A549 (cell line): ENCODE results near the gene TMEM220. TPM values are rescaled to one million over a fixed set of nuclear protein-coding genes. Genes with fewer than 3 reads are reported as not detected.

Experiments
- ATAC-seq, 2 experiments: fragments of 200-7000 bp in 1 of 2; fragments of >200 bp in 1 of 2; cut with Nextera tagmentation in 1 of 2; cut with Tn5 transposase in 1 of 2; 3 replicates each; pipeline versions ENCODE4 v1.8.0 to v1.9.1; 2018 to 2020; ENCODE audit warnings: mild to moderate bottlenecking in 1 of 2, moderate library complexity in 1 of 2
- CTCF ChIA-PET: fragments of 300-600 bp; sonication (Branson Sonifier 250); formaldehyde crosslinking; extraction: SDS; loops from one replicate; lab custom pipeline; 2021; ENCODE audit warnings: antibody characterized with exemption, inconsistent platforms; lab: Yijun Ruan, JAX
- POLR2A ChIA-PET: fragments of 350-600 bp; formaldehyde crosslinking; extraction: SDS; loops from one replicate; lab custom pipeline; 2021; ENCODE audit warnings: antibody characterized with exemption, inconsistent platforms; lab: Yijun Ruan, JAX
- DNase-seq, 2 experiments: peaks; one replicate each; pipeline versions ENCODE4 v3.0.0 to v3.0.0-alpha.2; 2011 to 2016; ENCODE audit warnings: low read depth in 1 of 2, low spot score in 1 of 2
- FAIRE-seq: peaks from 2 replicates; lab custom pipeline; 2011; peaks lifted over from hg19 to GRCh38; lab: Jason Lieb, UNC
- H3K27ac ChIP-seq, 2 experiments: fragments of >200 bp; sonication (Bioruptor Twin); formaldehyde crosslinking; 3 replicates each; pipeline ENCODE4 v1.5.1; 2016 to 2017
- H3K4me1 ChIP-seq: fragments of >200 bp; sonication (Bioruptor Twin); formaldehyde crosslinking; 3 replicates; pipeline ENCODE4 v1.6.1; 2016
- H3K4me2 ChIP-seq: fragments of >200 bp; sonication (Bioruptor Twin); formaldehyde crosslinking; 3 replicates; pipeline ENCODE4 v1.6.1; 2016
- H3K4me3 ChIP-seq: fragments of >200 bp; sonication (Bioruptor Twin); formaldehyde crosslinking; 3 replicates; pipeline ENCODE4 v1.5.1; 2016
- H3K9me3 ChIP-seq: fragments of >200 bp; sonication (Bioruptor Twin); formaldehyde crosslinking; 3 replicates; pipeline ENCODE4 v1.6.1; 2016
- BHLHE40 ChIP-seq: IDR thresholded peaks from 2 replicates; pipeline ENCODE4 v1.6.1; 2012; ENCODE audit warnings: low read depth, low read length, inconsistent platforms
- CBX2 ChIP-seq: fragments of 200-600 bp; sonication (generic); IDR thresholded peaks from 2 replicates; pipeline ENCODE4 v1.6.1; 2016; ENCODE audit warnings: low read depth, mild to moderate bottlenecking, borderline replicate concordance
- CHD2 ChIP-seq: fragments of 150-350 bp; IDR thresholded peaks from 2 replicates; pipeline ENCODE4 v1.6.1; 2014; ENCODE audit warnings: low read length; ENCODE audit not compliant: partially characterized antibody
- ESRRA ChIP-seq: fragments of 150-350 bp; IDR thresholded peaks from 2 replicates; pipeline ENCODE4 v1.6.1; 2014; ENCODE audit warnings: mild to moderate bottlenecking, low read length, borderline replicate concordance
- FOSL2 ChIP-seq, 2 experiments: fragments of 450-650 bp in 1 of 2; fragments of >200 bp in 1 of 2; sonication (Bioruptor Twin) in 1 of 2; formaldehyde crosslinking; IDR thresholded peaks; 2 replicates each; pipeline versions ENCODE4 v1.5.0 to v1.6.1; 2016 to 2020; ENCODE audit warnings: mild to moderate bottlenecking in 1 of 2, moderate library complexity in 1 of 2
- HDAC2 ChIP-seq: fragments of 200-600 bp; sonication (generic); IDR thresholded peaks from 2 replicates; pipeline ENCODE4 v1.6.1; 2016
- HOXB5 ChIP-seq: fragments of 250-450 bp; sonication (Bioruptor Pico); IDR thresholded peaks from 2 replicates; pipeline ENCODE4 v1.5.0; 2020; ENCODE audit warnings: mild to moderate bottlenecking, moderate library complexity
- JUN ChIP-seq, 2 experiments: fragments of >200 bp; sonication (Bioruptor Twin); formaldehyde crosslinking; IDR thresholded peaks; 2 replicates in 1 of 2; 3 replicates in 1 of 2; pipeline ENCODE4 v1.6.1; 2016 to 2017
- JUNB ChIP-seq: fragments of >200 bp; sonication (Bioruptor Twin); formaldehyde crosslinking; IDR thresholded peaks from 2 replicates; pipeline ENCODE4 v1.6.1; 2016
- KDM1A ChIP-seq: fragments of 200-600 bp; sonication (generic); IDR thresholded peaks from 2 replicates; pipeline ENCODE4 v1.6.1; 2016; ENCODE audit warnings: low read depth, mild to moderate bottlenecking
- MYC ChIP-seq: IDR thresholded peaks from 2 replicates; pipeline ENCODE4 v1.6.1; 2012; ENCODE audit warnings: mild to moderate bottlenecking, inconsistent platforms, low read length, improper control_type of control experiment, borderline replicate concordance
- NFE2L2 ChIP-seq: fragments of 150-350 bp; conservative IDR thresholded peaks from 2 replicates; pipeline ENCODE4 v1.6.1; 2014; ENCODE audit warnings: low read length
- POLR2AphosphoS2 ChIP-seq: conservative IDR thresholded peaks from 2 replicates; pipeline ENCODE4 v1.6.1; 2012; ENCODE audit warnings: low read length, improper control_type of control experiment, inconsistent platforms
- RARB ChIP-seq: fragments of 250-450 bp; sonication (Bioruptor Pico); IDR thresholded peaks from 2 replicates; pipeline ENCODE4 v1.8.0; 2021; ENCODE audit warnings: mild to moderate bottlenecking, moderate library complexity
- RNF2 ChIP-seq: fragments of 200-600 bp; sonication (generic); IDR thresholded peaks from 2 replicates; pipeline ENCODE4 v1.6.1; 2016; ENCODE audit warnings: low read depth, mild to moderate bottlenecking, antibody characterized with exemption, moderate library complexity, borderline replicate concordance
- SMC3 ChIP-seq: fragments of >200 bp; sonication (Bioruptor Twin); formaldehyde crosslinking; IDR thresholded peaks from 3 replicates; pipeline ENCODE4 v1.6.1; 2018; ENCODE audit warnings: inconsistent platforms
- SREBF2 ChIP-seq: fragments of 450-650 bp; IDR thresholded peaks from 2 replicates; pipeline ENCODE4 v1.6.1; 2014; ENCODE audit warnings: mild to moderate bottlenecking, moderate library complexity
- TP53 ChIP-seq: fragments of 250-450 bp; sonication (Bioruptor Pico); IDR thresholded peaks from 2 replicates; pipeline ENCODE4 v1.5.0; 2021; ENCODE audit warnings: mild to moderate bottlenecking, moderate library complexity
- ZC3H11A ChIP-seq: fragments of 450-650 bp; IDR thresholded peaks from 2 replicates; pipeline ENCODE4 v1.6.1; 2014; ENCODE audit warnings: antibody characterized with exemption, mild to moderate bottlenecking
- ZFP36 ChIP-seq: fragments of 450-650 bp; IDR thresholded peaks from 2 replicates; pipeline ENCODE4 v1.6.1; 2014; ENCODE audit warnings: borderline replicate concordance; ENCODE audit not compliant: partially characterized antibody
- ZNF302 ChIP-seq: fragments of 250-450 bp; sonication (Bioruptor Pico); IDR thresholded peaks from 2 replicates; pipeline ENCODE4 v1.9.0; 2021; ENCODE audit warnings: inconsistent platforms, mild to moderate bottlenecking, moderate library complexity
- WGBS: methylation state at CpG from one replicate; pipeline ENCODE4 v1.1.6; 2017; ENCODE audit errors: missing lambda C conversion rate; 5-methylcytosine and 5-hydroxymethylcytosine counted together
- polyA plus RNA-seq, 4 experiments: library from polyadenylated mRNA; depleted of rRNA in 3 of 4; stranded (reverse); fragments of >200 nt; fragmentation: RNase III in 1 of 4; extraction: RNeasy Plus Mini Kit Qiagen cat#74134 plus additional on column Dnase treatment in 1 of 4; gene quantifications; 2 replicates in 3 of 4; 3 replicates in 1 of 4; pipeline ENCODE4 v1.2.3, GENCODE V29; 2011 to 2017
- TF ChIP-seq, protein P1 (sequence below): fragments of 200-600 bp; sonication (generic); IDR thresholded peaks from 2 replicates; pipeline ENCODE4 v1.6.1; 2016; ENCODE audit warnings: antibody characterized with exemption, mild to moderate bottlenecking, moderate library complexity
- TF ChIP-seq, protein P2 (sequence below): fragments of >200 bp; sonication (Bioruptor Twin); formaldehyde crosslinking; IDR thresholded peaks from 2 replicates; pipeline ENCODE4 v1.6.1; 2016
- TF ChIP-seq, protein P3 (sequence below): IDR thresholded peaks from 2 replicates; pipeline ENCODE4 v1.6.1; 2012

Gene TMEM220
- polyA plus RNA-seq, 2 of the 4 experiments (the other 2 are of a cell fraction) = 3.8 to 6.3 TPM

DNA sequence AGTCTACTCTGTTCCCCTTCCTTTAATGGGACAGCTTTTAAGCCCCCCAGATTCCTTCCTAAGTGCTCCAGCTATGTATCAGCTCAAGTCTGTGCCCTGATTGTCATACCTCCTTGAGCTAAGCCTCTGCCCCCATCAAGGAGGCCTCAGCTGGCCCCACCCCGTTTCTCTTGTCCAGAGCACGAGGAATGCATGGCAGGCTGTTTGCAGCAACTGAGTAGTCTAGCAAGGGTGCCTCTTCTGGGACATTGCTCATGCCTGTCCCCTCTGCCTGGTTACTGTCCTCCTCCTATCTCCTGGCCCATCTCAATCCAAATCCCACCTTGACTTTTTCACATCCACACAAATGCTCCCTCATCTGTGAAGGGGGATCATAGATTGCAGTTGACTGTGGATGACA is 27.8 kb upstream of the TMEM220 start:
- no peak overlapping the region for H3K4me3 ChIP-seq
- CTCF ChIA-PET = interaction anchor here (0.6 to 2.6 kb wide), 6 partner anchors 10 to 1177 kb away, joined by 3 to 12 read pairs (median 6); no protein-coding TSS in a partner anchor
- TF ChIP-seq ZNF302 (CRISPR knock-in tag) = no peak
- TF ChIP-seq ZC3H11A = no peak
- TF ChIP-seq HOXB5 (CRISPR knock-in tag) = no peak
- TF ChIP-seq SREBF2 = no peak
- TF ChIP-seq, protein P1, sequence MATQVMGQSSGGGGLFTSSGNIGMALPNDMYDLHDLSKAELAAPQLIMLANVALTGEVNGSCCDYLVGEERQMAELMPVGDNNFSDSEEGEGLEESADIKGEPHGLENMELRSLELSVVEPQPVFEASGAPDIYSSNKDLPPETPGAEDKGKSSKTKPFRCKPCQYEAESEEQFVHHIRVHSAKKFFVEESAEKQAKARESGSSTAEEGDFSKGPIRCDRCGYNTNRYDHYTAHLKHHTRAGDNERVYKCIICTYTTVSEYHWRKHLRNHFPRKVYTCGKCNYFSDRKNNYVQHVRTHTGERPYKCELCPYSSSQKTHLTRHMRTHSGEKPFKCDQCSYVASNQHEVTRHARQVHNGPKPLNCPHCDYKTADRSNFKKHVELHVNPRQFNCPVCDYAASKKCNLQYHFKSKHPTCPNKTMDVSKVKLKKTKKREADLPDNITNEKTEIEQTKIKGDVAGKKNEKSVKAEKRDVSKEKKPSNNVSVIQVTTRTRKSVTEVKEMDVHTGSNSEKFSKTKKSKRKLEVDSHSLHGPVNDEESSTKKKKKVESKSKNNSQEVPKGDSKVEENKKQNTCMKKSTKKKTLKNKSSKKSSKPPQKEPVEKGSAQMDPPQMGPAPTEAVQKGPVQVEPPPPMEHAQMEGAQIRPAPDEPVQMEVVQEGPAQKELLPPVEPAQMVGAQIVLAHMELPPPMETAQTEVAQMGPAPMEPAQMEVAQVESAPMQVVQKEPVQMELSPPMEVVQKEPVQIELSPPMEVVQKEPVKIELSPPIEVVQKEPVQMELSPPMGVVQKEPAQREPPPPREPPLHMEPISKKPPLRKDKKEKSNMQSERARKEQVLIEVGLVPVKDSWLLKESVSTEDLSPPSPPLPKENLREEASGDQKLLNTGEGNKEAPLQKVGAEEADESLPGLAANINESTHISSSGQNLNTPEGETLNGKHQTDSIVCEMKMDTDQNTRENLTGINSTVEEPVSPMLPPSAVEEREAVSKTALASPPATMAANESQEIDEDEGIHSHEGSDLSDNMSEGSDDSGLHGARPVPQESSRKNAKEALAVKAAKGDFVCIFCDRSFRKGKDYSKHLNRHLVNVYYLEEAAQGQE = no peak
- no peak for TF ChIP-seq NFE2L2
- no peak for TF ChIP-seq BHLHE40
- no peak for TF ChIP-seq SMC3
- TF ChIP-seq RARB (CRISPR knock-in tag) = no peak
- no peak for TF ChIP-seq CBX2
- TF ChIP-seq ESRRA = no peak
- no peak overlapping the region for H3K27ac ChIP-seq
- peak overlapping the region; percentile 20; the same call in 1 of the 3 replicates for H3K4me2 ChIP-seq
- FAIRE-seq (no peak), ATAC-seq (no peak), DNase-seq (no peak)
- no peaks in the 10 kb centered on the region for H3K4me1 ChIP-seq
- POLR2A ChIA-PET = no interaction called here
- 18% methylated on average over 2 of the region's 2 CpGs for WGBS
- H3K9me3 ChIP-seq = no peaks in the 10 kb centered on the region

DNA sequence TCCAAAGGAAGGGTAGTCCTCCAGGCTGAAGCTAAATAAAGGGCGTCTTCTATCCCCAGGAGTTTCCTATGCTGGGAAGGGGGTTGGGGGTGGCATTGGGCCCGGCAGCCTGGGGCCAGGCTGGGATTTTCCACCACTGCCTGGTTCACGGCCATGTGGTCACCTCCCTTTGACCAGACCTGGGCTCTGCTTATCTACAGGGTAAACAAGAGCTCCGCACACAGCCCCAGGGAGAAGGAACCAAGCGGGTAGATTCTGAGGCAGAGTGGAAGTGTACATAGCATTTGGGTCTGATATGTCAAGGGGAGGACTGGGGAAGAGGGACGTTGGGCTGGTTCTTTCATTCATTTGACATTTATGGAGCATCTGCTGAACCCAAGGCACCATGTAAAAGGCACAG is 27.2 kb upstream of the TMEM220 start:
- no peak overlapping the region for H3K4me3 ChIP-seq
- ChIA-PET CTCF (interaction anchor here (1.2 to 2.6 kb wide), 3 partner anchors 16 to 57 kb away, joined by 3 to 12 read pairs (median 7); no protein-coding TSS in a partner anchor), POLR2A (no interaction called here)
- FAIRE-seq = no peak
- peak overlapping the region; percentile 20; the same call in 2 of the 3 replicates for H3K4me2 ChIP-seq
- no peaks in the 10 kb centered on the region for H3K4me1 ChIP-seq
- 7% methylated on average over 6 of the region's 6 CpGs for WGBS
- DNase-seq = peak in 1 of 2 experiments; percentile 39
- TF ChIP-seq JUNB = no peak
- TF ChIP-seq KDM1A = no peak
- no peak for TF ChIP-seq TP53
- no peak for TF ChIP-seq BHLHE40
- no peak for TF ChIP-seq MYC
- no peak for TF ChIP-seq CBX2
- TF ChIP-seq ZFP36 = no peak
- TF ChIP-seq, protein P2, sequence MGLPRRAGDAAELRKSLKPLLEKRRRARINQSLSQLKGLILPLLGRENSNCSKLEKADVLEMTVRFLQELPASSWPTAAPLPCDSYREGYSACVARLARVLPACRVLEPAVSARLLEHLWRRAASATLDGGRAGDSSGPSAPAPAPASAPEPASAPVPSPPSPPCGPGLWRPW = no peak
- TF ChIP-seq HOXB5 (CRISPR knock-in tag) = no peak
- TF ChIP-seq JUN (IDR thresholded peaks at IDR 0.05) = no peak
- no peak for TF ChIP-seq SREBF2
- TF ChIP-seq, protein P3, sequence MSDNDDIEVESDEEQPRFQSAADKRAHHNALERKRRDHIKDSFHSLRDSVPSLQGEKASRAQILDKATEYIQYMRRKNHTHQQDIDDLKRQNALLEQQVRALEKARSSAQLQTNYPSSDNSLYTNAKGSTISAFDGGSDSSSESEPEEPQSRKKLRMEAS = no peak
- TF ChIP-seq CHD2 = no peak
- TF ChIP-seq FOSL2 (IDR thresholded peaks at IDR 0.05) = no peak
- no peak for TF ChIP-seq FOSL2 (CRISPR knock-in tag; IDR thresholded peaks at IDR 0.05)
- TF ChIP-seq RNF2 = no peak
- TF ChIP-seq HDAC2 = no peak
- TF ChIP-seq, protein P1 = no peak
- TF ChIP-seq ZNF302 (CRISPR knock-in tag) = no peak
- no peak for TF ChIP-seq POLR2AphosphoS2
- H3K9me3 ChIP-seq = no peaks in the 10 kb centered on the region
- no peak overlapping the region for H3K27ac ChIP-seq
- peak in 1 of 2 experiments; percentile 45; a peak in 3 of 6 replicates for ATAC-seq
